K562 (cell line): Measurements from ENCODE around the gene PMP22. TPM values are rescaled to one million over a fixed set of nuclear protein-coding genes. Genes with fewer than 3 reads are reported as not detected.

ENCODE experiments used
- HDAC6 ChIP-seq: IDR thresholded peaks from 2 replicates; pipeline ENCODE4 v1.6.1; 2012; ENCODE audit warnings: low read depth, mild to moderate bottlenecking, control low read depth, inconsistent platforms, low read length, moderate library complexity
- LEF1 ChIP-seq: fragments of 450-650 bp; IDR thresholded peaks from 2 replicates; pipeline ENCODE4 v1.6.1; 2016; ENCODE audit warnings: mild to moderate bottlenecking
- polyA plus RNA-seq, 8 experiments: library from polyadenylated mRNA; depleted of rRNA in 4 of 8; stranded (reverse) in 5 of 8; unstranded in 3 of 8; fragments of >200 nt; fragmentation: Nextera tagmentation in 2 of 8; fragmentation: Illumina TruSeq in 1 of 8; extraction: Ambion mirVana in 2 of 8; extraction: Trizol in 1 of 8; gene quantifications; 2 replicates each; pipeline versions ENCODE4 v1.2.1 to v1.2.3, GENCODE V29; 2011 to 2014; ENCODE audit warnings: inconsistent platforms in 1 of 8, missing spikeins in 1 of 8
- total RNA-seq, 7 experiments: library from RNA; depleted of rRNA in 6 of 7; stranded (reverse); fragments of >200 nt in 6 of 7; fragmentation: Illumina TruSeq in 2 of 7; extraction: Trizol in 2 of 7; gene quantifications; 2 replicates each; pipeline versions ENCODE4 v1.2.1 to v1.2.3, GENCODE V29; 2011 to 2021; ENCODE audit warnings: low replicate concordance in 1 of 7
- TF ChIP-seq, protein P1 (sequence below), 3 experiments: fragments of 200-800 bp in 1 of 3; fragments of 250-450 bp in 1 of 3; fragments of 450-650 bp in 1 of 3; sonication (Bioruptor Pico) in 1 of 3; sonication (Bioruptor generic) in 1 of 3; formaldehyde crosslinking in 1 of 3; IDR thresholded peaks; 2 replicates each; pipeline versions ENCODE4 v1.6.1 to v1.8.0; 2016 to 2022; ENCODE audit warnings: mild to moderate bottlenecking in 2 of 3, missing genetic modification characterization in 2 of 3, missing compliant biosample characterization in 1 of 3, moderate library complexity in 1 of 3
- TF ChIP-seq, protein P2 (sequence below): fragments of 200-800 bp; sonication (Bioruptor generic); IDR thresholded peaks from 2 replicates; pipeline ENCODE4 v1.6.1; 2017; ENCODE audit warnings: missing genetic modification characterization, missing compliant biosample characterization

Gene PMP22
- total and polyA plus RNA-seq, 9 of the 15 experiments (the other 6 are each of a cell fraction or from before 2014, with no cell fraction given), result 12.6 to 62.3 (median 25.8) TPM

GRCh38 chr17:15274017-15274416 lies 8.9 kb upstream of the PMP22 start (continued):
- TF ChIP-seq, protein P1, sequence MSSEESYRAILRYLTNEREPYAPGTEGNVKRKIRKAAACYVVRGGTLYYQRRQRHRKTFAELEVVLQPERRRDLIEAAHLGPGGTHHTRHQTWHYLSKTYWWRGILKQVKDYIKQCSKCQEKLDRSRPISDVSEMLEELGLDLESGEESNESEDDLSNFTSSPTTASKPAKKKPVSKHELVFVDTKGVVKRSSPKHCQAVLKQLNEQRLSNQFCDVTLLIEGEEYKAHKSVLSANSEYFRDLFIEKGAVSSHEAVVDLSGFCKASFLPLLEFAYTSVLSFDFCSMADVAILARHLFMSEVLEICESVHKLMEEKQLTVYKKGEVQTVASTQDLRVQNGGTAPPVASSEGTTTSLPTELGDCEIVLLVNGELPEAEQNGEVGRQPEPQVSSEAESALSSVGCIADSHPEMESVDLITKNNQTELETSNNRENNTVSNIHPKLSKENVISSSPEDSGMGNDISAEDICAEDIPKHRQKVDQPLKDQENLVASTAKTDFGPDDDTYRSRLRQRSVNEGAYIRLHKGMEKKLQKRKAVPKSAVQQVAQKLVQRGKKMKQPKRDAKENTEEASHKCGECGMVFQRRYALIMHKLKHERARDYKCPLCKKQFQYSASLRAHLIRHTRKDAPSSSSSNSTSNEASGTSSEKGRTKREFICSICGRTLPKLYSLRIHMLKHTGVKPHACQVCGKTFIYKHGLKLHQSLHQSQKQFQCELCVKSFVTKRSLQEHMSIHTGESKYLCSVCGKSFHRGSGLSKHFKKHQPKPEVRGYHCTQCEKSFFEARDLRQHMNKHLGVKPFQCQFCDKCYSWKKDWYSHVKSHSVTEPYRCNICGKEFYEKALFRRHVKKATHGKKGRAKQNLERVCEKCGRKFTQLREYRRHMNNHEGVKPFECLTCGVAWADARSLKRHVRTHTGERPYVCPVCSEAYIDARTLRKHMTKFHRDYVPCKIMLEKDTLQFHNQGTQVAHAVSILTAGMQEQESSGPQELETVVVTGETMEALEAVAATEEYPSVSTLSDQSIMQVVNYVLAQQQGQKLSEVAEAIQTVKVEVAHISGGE (CRISPR knock-in tag; IDR thresholded peaks at IDR 0.05), result no peak
- TF ChIP-seq HDAC6 (no peak), LEF1 (no peak)
- TF ChIP-seq, protein P2, sequence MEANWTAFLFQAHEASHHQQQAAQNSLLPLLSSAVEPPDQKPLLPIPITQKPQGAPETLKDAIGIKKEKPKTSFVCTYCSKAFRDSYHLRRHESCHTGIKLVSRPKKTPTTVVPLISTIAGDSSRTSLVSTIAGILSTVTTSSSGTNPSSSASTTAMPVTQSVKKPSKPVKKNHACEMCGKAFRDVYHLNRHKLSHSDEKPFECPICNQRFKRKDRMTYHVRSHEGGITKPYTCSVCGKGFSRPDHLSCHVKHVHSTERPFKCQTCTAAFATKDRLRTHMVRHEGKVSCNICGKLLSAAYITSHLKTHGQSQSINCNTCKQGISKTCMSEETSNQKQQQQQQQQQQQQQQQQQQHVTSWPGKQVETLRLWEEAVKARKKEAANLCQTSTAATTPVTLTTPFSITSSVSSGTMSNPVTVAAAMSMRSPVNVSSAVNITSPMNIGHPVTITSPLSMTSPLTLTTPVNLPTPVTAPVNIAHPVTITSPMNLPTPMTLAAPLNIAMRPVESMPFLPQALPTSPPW, result no peak
